ENCODE data around the gene ENTREP3.
"Not testable (repeated sequence)": the region's sequence is repeated elsewhere in the genome, so short reads cannot be mapped to it uniquely, and the experiment has no call there.

Gene ENTREP3

GRCh38 chr1:155255243-155256007 lies at the start of gene ENTREP3:
Gene ENTREP3, minus strand, starts transcription at chr1:155255483. Its CDS starts 606 bp downstream, at chr1:155254877.
- DNase-seq, result peak; percentile 82

- no peak for DNase-seq
Observed at GRCh38 chr1:155304558-155305063, 49.3 kb upstream of the ENTREP3 start.

GRCh38 chr1:155301342-155301841 lies 46.1 kb upstream of the ENTREP3 start, which contains the start of gene PKLR:
Gene PKLR, minus strand, starts transcription at chr1:155301438. Its CDS starts 43 bp downstream, at chr1:155301395.
- DNase-seq, result no peak

- no peak for DNase-seq
Observed at GRCh38 chr1:155300553-155301329, 45.5 kb upstream of the ENTREP3 start.

- DNase-seq, result no peak
Observed at GRCh38 chr1:155300024-155300423, 44.7 kb upstream of the ENTREP3 start.

GRCh38 chr1:155297384-155297783 lies 42.1 kb upstream of the ENTREP3 start:
- no peak for DNase-seq

- DNase-seq, result no peak
Observed at GRCh38 chr1:155296661-155297060, 41.4 kb upstream of the ENTREP3 start.

GRCh38 chr1:155295942-155296267 lies 40.6 kb upstream of the ENTREP3 start:
- DNase-seq, result no peak

- DNase-seq, result no peak
Observed at GRCh38 chr1:155295183-155295941, 40.1 kb upstream of the ENTREP3 start.

- DNase-seq, result no peak
Observed at GRCh38 chr1:155294520-155295182, 39.4 kb upstream of the ENTREP3 start.

GRCh38 chr1:155293086-155293749 lies 37.9 kb upstream of the ENTREP3 start:
- no peak for DNase-seq

- DNase-seq, result not testable (repeated sequence)
Observed at GRCh38 chr1:155291006-155291405, 35.7 kb upstream of the ENTREP3 start.

GRCh38 chr1:155287987-155288543 lies 32.8 kb upstream of the ENTREP3 start:
- DNase-seq, result no peak

GRCh38 chr1:155286544-155286943 lies 31.3 kb upstream of the ENTREP3 start:
- DNase-seq, result no peak

- no peak for DNase-seq
Observed at GRCh38 chr1:155285631-155286044, 30.4 kb upstream of the ENTREP3 start.

- DNase-seq, result no peak
Observed at GRCh38 chr1:155285063-155285462, 29.8 kb upstream of the ENTREP3 start.

- DNase-seq, result no peak
Observed at GRCh38 chr1:155284476-155284875, 29.2 kb upstream of the ENTREP3 start.

- DNase-seq, result no peak
Observed at GRCh38 chr1:155282488-155283091, 27.3 kb upstream of the ENTREP3 start.

GRCh38 chr1:155279268-155279667 lies 24.0 kb upstream of the ENTREP3 start:
- no peak for DNase-seq

GRCh38 chr1:155278689-155279160 lies 23.4 kb upstream of the ENTREP3 start:
- no peak for DNase-seq
